HG03521 (cell line): ENCODE data around the gene PRPF40B.
A peak's percentile ranks its signal among the peaks of the same experiment; 100 is the strongest.
"Not testable (repeated sequence)": the region's sequence is repeated elsewhere in the genome, so short reads cannot be mapped to it uniquely, and the experiment has no call there.

Experiments used
- ATAC-seq: cut with Tn5 transposase; IDR thresholded peaks from one replicate; pipeline ENCODE4 v1.9.1; 2021; ENCODE audit warnings: mild to moderate bottlenecking, moderate library complexity; ENCODE audit not compliant: unreplicated experiment

PRPF40B gene

DNA sequence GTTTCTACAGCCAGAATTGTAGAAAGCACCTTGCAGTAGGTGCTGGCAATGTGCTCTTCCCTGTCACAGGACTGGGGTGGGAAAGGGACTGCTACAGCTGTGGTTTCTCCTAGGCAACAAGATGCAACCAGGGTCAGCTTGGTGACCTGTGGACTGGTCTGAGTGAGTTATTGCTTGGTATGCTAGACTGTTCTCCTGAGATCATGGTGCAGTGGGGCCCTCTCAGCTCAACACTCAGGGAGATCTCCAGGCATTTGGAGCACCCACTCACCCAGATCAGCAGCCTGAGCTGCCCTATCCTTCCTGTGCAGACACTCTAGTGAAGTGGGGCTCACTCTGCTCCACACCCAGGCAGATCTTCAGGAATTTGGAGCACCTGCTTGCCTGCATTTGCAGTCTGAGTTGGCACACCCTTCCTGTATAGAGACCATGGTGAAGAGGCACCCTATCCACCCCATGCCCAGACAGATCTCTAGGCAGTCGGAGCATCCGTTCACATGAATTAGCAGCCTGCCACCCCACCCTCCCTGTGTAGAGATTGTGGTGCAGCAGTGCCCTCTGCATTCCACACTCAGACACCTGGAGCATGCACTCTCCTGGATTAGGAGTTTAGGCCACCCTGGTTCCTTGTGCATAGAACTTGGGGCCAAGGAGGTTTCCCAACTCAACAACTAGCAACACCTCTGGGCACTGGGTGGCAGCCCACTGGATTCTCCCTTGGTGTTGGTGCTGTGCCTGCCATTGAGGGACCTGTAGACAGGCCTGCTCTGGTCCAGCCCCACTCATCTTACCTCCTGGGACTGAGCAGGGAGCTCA, 14.1 kb upstream of the PRPF40B start:
- no peak for ATAC-seq

DNA sequence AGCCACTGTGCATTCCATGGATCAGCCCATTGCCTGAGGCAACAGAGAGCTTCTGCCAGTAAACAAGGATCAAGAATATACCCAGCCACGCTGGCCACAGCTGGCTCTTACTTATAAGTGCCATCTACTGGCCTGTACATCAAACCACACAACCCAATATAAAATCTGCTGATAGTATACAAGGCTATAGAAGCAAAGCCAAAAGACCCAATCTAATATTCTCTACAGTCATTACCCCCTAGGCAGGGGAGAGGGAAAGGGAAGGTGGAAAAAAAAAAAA, 13.5 kb upstream of the PRPF40B start:
- ATAC-seq, result no peak

DNA sequence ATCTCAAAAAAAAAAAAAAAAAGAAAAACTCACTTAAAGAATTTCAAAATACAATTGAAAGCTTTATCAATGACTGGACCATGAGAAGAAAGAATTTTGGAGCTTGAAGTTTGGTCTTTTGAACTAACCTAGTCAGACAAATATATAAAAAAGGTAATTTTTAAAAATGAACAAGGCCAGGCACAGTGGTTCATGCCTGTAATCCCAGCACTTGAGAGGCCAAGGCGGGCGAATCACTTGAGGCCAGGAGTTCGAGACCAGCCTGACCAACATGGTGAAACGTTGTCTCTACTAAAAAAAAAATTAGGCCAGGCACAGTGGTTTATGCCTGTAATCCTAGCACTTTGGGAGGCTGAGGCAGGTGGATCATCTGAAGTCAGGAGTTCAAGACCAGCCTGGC, 12.6 kb upstream of the PRPF40B start:
- not testable (repeated sequence) for ATAC-seq

DNA sequence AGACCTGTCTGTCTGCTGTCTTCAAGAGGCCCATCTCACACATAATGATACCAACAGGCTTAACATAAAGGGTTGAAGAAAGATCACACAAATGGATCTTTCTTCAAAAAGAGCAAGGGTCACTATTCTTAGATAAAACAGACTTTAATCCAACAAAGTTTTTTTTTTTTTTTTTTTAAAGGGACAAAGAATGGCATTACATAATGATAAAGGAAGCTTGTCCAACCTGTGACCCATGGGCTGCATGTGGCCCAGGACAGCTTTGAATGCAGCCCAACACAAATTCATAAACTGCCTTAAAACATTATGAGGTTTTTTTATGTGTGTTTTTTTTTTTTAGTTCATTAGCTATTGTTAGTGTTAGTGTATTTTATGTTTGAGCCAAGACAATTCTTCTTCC, 11.2 kb upstream of the PRPF40B start:
- no peak for ATAC-seq

DNA sequence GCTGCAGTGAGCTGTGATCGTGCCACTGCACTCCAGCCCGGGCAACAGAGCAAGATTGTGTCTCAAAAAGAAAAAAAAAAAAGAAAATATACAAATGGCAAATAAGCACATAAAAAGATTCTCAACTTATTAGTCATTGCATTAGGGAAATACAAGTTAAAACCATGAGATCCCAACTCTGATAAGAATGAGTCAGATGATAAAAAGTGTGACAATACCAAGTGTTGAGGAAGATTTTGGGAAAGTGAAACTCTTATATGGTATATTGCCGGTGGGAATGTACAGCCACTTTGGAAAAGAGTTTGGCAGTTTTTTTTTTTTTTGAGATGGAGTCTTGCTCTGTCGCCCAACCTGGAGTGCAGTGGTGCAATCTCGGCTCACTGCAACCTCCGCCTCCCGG, 7.6 kb upstream of the PRPF40B start:
- ATAC-seq, result no peak

DNA sequence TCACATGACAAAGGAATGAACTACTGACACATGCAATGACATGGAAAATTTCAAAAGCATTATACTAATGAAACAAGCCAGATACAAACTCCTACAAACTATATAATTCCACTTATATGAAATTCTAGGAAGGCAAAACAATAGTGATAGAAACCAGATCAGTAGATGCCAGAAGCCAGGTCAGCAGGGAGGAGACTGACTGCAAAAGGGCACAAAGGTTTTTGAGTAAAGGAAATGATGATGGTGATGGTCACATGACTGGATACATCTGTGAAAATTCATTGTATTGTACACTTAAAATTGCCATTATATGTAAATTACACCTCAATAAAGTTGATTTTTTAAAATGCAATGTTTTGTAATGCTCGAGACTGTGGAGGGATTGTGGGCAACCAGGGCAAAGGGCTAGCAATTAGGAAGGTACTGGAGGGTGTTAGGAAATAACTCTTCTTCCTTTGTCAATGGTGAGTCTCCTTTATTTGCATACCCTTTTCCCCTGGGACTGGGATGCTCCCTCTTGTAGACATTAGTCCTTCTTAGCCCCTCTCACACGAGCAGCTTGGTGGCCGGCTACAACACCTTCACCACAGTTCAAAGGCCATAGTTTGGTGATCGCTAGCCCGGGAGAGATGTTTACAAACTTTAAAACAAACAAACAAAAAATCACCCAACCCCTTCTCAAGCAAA, 6.7 kb upstream of the PRPF40B start:
- ATAC-seq, result no peak

DNA sequence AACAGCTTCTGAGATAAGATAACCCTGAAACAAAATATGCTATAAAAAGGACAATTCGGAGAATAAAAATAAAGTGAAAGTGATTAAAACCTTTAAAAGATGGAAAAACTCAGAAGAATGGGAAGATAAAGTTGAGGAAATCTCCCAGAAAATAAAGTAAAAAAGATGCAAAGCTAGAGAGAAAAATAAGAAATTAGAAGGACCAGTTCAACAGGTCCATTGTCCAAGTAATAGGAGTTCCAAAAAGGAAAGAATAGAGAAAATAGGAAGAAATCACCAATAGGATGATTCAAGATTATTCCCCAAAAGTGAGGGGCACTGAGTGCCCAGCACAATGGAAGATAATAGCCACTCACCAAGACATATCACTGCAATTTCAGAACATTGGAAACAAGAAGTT, 4.8 kb upstream of the PRPF40B start:
- no peak for ATAC-seq

DNA sequence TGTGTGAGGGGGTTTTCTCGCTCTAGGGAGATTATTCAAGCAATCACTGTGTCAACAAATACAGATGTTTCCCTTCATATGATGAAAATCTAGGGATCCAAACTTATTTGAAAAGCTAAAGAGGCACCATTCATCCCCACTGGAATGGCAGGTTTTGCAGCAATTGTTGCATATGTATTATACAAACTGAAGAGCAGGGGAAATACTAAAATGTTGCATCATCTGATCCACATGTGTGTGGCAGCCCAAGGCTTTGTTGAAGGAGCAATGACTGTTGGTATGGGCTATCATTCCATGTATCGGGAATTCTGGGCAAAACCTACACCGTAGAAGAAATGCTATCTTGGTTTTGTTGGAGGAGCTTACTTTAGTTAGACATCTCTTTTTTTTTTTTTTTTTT, 4.1 kb upstream of the PRPF40B start:
- no peak for ATAC-seq

DNA sequence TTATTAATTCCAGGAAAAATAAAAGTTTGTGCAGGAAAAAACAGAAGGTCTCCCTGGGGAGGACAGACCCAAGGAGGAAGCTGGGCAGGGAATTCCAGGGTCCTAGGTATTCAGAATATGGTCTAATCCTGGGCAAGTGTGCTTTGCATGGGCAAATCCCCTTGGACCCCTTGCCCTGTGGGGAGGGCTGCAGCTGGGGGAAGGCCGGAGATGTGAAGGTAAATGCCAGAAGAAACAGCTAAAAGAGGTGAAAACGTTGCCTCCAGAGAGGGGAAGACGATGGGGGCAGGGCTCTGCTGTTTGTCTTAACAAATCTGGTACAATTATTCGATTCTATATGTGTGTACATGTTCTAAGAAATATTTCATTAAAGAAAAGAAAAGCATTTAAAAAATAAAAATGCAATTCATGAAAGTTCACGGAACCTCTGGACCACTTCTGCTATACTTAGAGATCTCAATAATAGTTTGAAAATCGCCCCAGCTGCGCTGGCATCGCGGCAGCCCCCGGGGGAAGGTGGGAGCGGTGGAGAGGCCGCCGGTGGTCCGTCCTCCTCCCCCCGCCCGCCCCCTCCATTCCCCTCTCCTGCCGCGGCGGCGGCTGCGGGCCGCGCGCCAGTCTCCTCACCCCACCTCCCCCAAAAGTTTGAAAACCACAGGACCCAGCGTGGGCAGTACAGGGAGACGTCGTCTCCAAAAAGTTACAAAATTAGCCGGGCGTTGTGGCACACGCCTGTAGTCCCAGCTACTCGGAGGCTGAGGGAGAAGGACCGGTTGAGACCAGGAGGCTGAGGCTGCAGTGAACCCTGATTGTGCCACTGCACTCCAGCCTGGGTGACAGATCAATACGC, 1.5 kb upstream of the PRPF40B start:
- ATAC-seq, result no peak

DNA sequence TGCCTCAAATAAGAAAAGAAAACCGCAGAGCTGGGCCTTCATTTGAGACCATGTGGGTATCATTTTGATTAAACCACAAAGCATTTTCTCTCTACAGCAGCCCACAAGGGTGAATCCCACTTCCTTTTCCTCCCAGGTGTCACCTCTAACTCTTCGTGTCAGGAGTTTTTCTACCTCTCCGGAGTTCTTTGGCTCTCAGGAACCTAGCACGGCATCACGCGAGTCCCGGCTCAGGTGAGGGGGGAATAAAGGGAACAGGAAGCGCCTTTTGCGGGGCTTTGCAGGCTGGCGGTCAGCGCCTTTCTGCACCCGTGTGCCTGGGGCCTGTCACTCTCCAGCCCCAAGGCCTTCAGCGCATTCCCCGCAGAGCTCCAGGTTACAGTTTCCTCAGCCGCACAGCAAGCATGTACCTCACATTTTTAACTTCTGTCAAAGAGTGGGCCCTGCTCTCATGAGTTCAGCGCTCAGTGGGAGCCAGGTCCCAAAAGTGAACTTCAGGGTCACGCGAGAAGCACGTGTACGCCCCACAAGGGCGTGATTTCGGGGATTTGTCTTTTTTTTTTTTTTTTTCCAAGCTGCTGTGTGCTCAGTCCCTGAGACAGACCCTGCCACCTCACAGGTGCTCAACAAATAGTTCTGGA, 740 bp upstream of the PRPF40B start:
- ATAC-seq, result peak; percentile 18

DNA sequence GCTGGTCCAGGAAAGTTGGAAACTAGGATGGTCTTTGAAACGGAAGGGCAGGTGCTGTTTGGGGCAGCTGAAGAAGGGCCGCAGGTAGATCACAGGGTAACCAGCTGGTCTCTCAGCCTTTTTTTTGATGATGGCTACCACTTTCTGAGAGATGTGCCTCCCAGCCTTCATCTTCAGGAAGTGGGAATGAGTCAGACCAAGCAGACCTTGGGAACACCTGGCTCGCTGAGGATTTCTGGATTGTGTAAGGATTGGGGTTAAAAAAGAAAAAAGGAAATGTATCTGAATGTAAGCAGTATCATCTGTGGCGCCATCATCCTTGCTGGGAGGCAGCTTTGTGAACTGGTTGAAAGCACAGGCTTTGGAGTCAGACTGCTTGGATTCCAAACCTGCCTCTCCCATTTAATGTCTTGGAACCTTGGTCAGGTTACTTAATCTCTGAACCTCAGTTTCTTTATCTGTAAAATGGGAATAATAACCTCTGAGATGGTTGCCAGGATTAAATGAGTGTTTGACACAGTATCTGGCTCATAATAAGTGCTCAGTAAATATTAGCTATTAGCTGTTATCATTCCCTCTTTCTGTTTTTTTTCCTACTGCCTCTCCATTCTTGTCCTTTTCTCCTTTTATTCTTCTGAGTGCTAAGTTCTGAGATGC, 1.7 kb downstream of the PRPF40B start:
- ATAC-seq, result no peak

DNA sequence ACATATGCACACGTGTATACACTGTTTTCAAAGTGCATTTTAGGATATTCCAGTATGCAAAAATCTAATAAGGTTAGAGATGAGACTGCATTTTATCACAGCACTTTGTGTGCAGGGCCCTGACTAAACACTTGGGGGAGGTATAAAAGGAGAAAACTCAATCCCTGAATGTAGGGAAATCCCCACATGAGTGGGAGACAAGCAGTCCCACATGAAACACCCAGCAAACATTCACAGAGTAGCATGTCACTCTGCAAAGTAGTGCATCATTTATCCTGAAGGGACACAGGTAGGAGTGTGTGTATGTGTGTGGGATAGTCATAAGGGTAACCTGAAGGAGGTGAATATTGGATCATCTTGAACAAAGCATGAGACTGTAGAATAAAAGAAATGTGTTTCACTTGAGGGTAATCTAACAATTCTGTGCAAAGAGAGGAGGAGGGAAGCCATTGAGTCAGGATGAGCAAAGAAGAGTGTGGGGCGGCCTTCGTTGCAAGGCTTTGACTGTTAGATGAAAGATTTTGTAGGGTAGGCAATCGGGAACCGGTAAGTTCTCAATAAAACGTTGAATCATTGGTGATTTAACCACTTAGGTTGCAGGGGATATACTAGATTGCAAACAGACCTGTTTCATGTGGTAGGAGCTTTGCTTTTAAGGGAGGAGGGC, 2.9 kb downstream of the PRPF40B start:
- ATAC-seq, result no peak

DNA sequence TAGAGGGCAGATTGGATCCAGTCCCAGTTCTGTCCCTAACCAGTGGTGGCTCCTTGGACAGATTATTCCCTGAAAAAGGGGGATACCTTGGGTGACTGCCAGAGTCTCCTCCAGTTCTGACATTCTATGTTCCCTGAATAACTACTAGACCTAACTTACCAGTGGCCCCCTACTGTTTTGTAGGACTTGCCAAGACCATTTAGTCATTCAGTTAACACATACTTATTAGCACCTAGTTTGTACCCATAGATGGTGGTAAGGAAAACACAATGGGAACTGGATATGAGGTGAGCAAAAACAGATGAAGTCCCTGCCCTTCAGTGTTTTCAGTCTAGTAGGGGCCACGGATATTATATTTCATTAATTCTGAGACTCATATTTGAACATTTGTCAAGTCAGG, 3.5 kb downstream of the PRPF40B start:
- no peak for ATAC-seq

DNA sequence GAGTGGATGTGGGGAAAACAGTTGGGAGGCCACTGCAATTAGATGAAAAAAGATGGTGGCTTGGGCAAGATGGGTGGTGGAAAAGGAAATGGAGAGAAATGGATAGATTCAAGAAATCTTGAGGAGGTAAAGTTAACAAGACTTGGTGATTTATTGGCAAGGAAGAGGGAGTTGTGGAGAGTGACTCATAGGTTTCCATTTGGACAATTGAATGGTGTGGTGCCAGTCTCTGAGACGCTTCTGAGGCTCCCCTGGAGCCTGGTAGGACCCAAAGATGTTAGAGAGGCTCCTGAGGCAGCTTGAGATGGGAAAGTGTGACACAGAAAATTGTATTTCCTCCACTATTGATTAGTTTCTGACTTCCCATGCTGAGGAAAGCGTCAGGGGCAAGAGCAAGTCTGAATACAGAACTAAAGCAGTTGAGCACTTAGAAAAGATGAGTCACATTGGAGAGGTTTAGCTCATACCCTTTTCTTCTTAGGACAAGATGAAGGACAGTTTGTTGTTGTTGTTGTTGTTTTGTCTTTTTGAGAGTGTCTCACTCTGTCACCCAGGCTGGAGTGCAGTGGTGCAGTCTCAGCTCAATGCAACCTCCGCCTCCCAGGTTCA, 4.5 kb downstream of the PRPF40B start:
- ATAC-seq, result no peak

DNA sequence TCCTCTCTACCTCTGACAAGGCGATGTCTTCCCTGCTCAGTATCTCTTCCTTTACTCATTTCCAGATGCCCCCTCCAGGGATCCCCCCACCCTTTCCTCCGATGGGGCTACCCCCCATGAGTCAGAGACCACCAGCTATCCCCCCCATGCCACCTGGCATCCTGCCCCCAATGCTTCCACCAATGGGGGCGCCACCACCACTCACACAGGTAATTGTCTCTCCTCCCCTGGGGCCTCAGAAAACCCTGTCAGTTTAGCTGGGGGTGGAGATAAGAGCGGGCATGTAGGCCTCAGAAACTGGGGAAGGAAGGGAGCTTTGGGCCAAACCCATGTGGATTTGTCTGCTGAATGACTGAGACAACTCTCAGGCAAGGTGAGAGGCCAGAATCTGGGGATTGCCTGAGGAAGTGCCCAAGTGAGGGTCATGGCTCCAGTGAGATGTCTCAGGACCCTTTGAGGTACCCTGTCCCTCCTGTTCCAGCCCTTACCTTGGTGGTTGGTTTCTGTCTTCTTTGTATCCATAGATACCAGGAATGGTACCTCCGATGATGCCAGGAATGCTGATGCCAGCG, 8.1 kb downstream of the PRPF40B start:
- ATAC-seq, result no peak

DNA sequence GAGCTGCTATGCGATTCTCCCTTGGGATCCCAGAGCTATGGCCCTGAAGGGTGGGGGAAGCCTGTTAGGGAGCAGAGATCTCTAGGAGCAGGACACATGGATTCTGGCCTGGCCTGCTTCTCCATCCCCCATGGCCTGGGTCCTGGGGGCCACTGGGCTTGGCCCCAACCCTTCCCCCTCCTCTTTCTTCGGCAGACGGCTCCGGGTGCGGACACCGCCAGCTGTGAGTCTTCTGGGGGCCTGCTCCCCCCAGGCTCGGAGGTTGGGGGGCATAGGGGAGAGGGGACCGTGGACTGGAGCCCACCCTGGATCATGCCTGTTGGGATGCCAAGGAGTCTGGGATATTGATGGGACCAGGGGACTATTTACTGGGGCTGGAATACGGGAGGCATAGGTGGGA, 9.0 kb downstream of the PRPF40B start:
- no peak for ATAC-seq

DNA sequence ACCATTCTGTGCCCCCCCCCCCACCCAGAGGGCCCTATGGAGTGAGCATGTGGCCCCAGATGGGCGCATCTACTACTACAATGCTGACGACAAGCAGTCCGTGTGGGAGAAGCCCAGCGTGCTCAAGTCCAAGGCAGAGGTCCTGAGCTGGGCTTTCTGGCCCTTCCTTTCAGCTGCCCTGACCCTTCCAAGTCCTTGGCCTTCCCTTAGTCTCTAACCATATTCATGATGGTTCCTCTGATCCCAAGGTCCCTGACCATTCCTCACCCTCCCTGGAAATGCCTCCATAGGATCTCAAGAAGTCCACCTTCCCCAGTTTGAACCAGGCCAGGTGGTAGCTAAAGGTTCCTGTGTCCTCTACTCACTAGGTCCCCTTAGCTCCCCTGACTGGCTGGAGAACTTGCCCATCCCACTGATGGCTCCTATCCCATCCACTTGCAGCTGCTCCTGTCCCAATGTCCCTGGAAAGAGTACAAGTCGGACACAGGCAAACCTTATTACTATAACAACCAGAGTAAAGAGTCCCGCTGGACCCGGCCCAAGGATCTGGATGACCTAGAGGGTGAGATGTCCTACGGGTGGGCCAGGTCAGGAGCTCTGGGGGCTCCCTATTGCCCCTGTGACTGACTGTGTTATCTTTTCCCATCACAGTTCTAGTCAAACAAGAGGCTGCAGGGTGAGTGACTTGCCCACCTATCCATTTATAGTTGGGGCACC, 9.8 kb downstream of the PRPF40B start:
- ATAC-seq, result no peak

DNA sequence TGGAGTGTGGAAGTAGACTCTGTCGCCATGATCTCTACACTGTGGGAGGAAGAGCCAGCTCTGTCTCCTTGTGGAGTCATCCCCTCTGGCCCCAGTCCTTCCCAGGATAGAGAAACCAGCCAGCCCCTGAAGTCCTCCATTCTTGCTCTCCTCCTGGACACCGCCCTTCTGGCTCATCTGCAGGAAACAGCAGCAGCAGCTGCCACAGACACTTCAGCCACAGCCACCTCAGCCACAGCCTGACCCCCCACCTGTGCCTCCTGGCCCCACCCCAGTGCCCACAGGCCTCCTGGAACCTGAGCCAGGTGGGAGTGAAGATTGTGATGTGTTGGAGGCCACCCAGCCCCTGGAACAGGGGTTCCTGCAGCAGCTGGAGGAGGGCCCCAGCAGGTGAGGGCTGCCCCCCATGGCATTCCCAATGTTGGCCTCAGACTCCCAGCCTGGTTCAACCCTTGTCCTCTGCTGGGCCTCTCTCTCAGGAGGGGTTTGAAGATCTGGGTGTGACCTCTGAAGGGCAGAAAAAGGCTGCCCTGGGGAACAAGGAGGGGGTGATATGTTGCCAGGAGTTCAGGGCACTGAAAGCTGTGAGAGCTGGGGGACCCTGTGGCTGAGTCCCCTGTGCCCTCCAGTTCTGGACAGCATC, 10.5 kb downstream of the PRPF40B start:
- ATAC-seq, result no peak
